K562 (cell line): Measurements from ENCODE around the gene RGMB. TPM values are rescaled to one million over a fixed set of nuclear protein-coding genes. Genes with fewer than 3 reads are reported as not detected.

Experiments used
- ATAC-seq: fragments of 200-7000 bp; cut with Tn5 transposase; 3 replicates; pipeline ENCODE4 v1.9.1; 2020; ENCODE audit warnings: moderate library complexity
- BruUV-seq: library from RNA; stranded (reverse); fragments of 400-500 nt; replicated peaks from 2 replicates; lab custom pipeline; 2021; lab: Mats Ljungman, UMichigan
- CTCF ChIA-PET: fragments of 300-600 bp; formaldehyde crosslinking; extraction: SDS; loops from one replicate; lab custom pipeline; 2021; ENCODE audit warnings: low intra/inter-chr PET ratio; lab: Yijun Ruan, JAX
- POLR2A ChIA-PET: fragments of 300-600, 350-650 bp; sonication (Branson Sonifier 250); formaldehyde crosslinking; extraction: SDS; loops from one replicate; lab custom pipeline; 2021; ENCODE audit warnings: antibody characterized with exemption, inconsistent platforms; lab: Yijun Ruan, JAX
- DNase-seq, 4 experiments: peaks; one replicate each; pipeline versions ENCODE4 v3.0.0 to v3.0.0-alpha.2; 2011 to 2018; ENCODE audit warnings: low spot score in 3 of 4, mixed read lengths in 3 of 4; ENCODE audit errors: extremely low read depth in 1 of 4
- FAIRE-seq: peaks from 2 replicates; lab custom pipeline; 2011; peaks lifted over from hg19 to GRCh38; lab: Jason Lieb, UNC
- H2AFZ ChIP-seq: 2 replicates; pipeline ENCODE4 v1.6.0; 2011; ENCODE audit warnings: low read depth, low read length, control low read depth, inconsistent platforms
- H3K27ac ChIP-seq: fragments of 200-600 bp; 3 replicates; pipeline ENCODE4 v1.8.0; 2011; ENCODE audit warnings: low read depth, mild to moderate bottlenecking, control low read depth, inconsistent platforms, low read length, moderate library complexity, mixed read lengths; ENCODE audit errors: extremely low read depth
- H3K27me3 ChIP-seq, 2 experiments: fragments of 300-600 bp in 1 of 2; 2 replicates in 1 of 2; 3 replicates in 1 of 2; pipeline versions ENCODE4 v1.6.0 to v1.8.0; 2011; ENCODE audit warnings: inconsistent platforms in 2 of 2, low read length in 2 of 2, mild to moderate bottlenecking in 1 of 2, mixed read lengths in 1 of 2, moderate library complexity in 1 of 2; ENCODE audit not compliant: control insufficient read depth in 2 of 2, insufficient read depth in 2 of 2
- H3K36me3 ChIP-seq: fragments of 300-600 bp; 3 replicates; pipeline ENCODE4 v1.8.0; 2011; ENCODE audit warnings: mild to moderate bottlenecking, low read length, inconsistent platforms; ENCODE audit not compliant: control insufficient read depth, insufficient read depth
- H3K4me1 ChIP-seq, 2 experiments: fragments of 200-600 bp in 1 of 2; replicated peaks in 1 of 2; 2 replicates in 1 of 2; 3 replicates in 1 of 2; pipeline versions ENCODE4 v1.5.1 to v1.8.0; 2011; ENCODE audit warnings: inconsistent platforms in 2 of 2, low read length in 2 of 2, mild to moderate bottlenecking in 1 of 2, mixed read lengths in 1 of 2, moderate library complexity in 1 of 2; ENCODE audit not compliant: control insufficient read depth in 2 of 2, insufficient read depth in 2 of 2
- H3K4me2 ChIP-seq: 2 replicates; pipeline ENCODE4 v1.6.1; 2011; ENCODE audit warnings: low read length, control low read depth, inconsistent platforms, mixed read lengths; ENCODE audit not compliant: insufficient read depth
- H3K4me3 ChIP-seq: fragments of 200-600 bp; sonication (generic), shearing (Covaris generic); 2 replicates; pipeline ENCODE4 v1.5.1; 2016; ENCODE audit warnings: control low read depth, inconsistent platforms
- H3K79me2 ChIP-seq: fragments of 200-600 bp; 3 replicates; pipeline ENCODE4 v1.8.0; 2011; ENCODE audit warnings: low read length, inconsistent platforms; ENCODE audit not compliant: control insufficient read depth, insufficient read depth
- H3K9ac ChIP-seq, 2 experiments: 2 replicates each; pipeline versions ENCODE4 v1.6.0 to v1.6.1; 2011; ENCODE audit warnings: low read depth in 2 of 2, low read length in 2 of 2, control low read depth in 1 of 2, inconsistent platforms in 1 of 2, mild to moderate bottlenecking in 1 of 2, mixed read lengths in 1 of 2; ENCODE audit not compliant: insufficient read depth in 1 of 2
- H3K9me1 ChIP-seq: one replicate; pipeline ENCODE4 v1.6.0; 2011; ENCODE audit warnings: inconsistent platforms, mild to moderate bottlenecking, low read length, moderate library complexity; ENCODE audit not compliant: control insufficient read depth, insufficient read depth
- H3K9me3 ChIP-seq: replicated peaks from 2 replicates; pipeline ENCODE4 v1.5.1; 2011; ENCODE audit warnings: low read depth, low read length, inconsistent platforms; ENCODE audit not compliant: control insufficient read depth, insufficient read depth
- H4K20me1 ChIP-seq: replicated peaks from 2 replicates; pipeline ENCODE4 v1.6.1; 2011; ENCODE audit warnings: low read length, inconsistent platforms, mixed read lengths; ENCODE audit not compliant: control insufficient read depth, insufficient read depth
- CTBP1 ChIP-seq: fragments of 450-650 bp; IDR thresholded peaks from 2 replicates; pipeline ENCODE4 v1.6.1; 2016; ENCODE audit warnings: borderline replicate concordance
- DACH1 ChIP-seq: fragments of 450-650 bp; IDR thresholded peaks from 2 replicates; pipeline ENCODE4 v1.6.1; 2018; ENCODE audit not compliant: partially characterized antibody
- FOXK1 ChIP-seq: sonication (generic); formaldehyde crosslinking; IDR thresholded peaks from 2 replicates; pipeline ENCODE4 v1.8.0; 2022; ENCODE audit warnings: missing genetic modification reagents, mild to moderate bottlenecking, borderline replicate concordance
- JUND ChIP-seq, 2 experiments: IDR thresholded peaks; 2 replicates in 1 of 2; 3 replicates in 1 of 2; pipeline ENCODE4 v1.6.1; 2011; ENCODE audit warnings: borderline replicate concordance in 2 of 2, low read depth in 2 of 2, low read length in 2 of 2, improper control_type of control experiment in 1 of 2, missing biosample characterization in 1 of 2, missing genetic modification characterization in 1 of 2, missing genetic modification reagents in 1 of 2
- L3MBTL2 ChIP-seq: fragments of 450-650 bp; IDR thresholded peaks from 2 replicates; pipeline ENCODE4 v1.6.1; 2016; ENCODE audit warnings: mild to moderate bottlenecking, moderate library complexity
- MIER1 ChIP-seq: fragments of 450-650 bp; IDR thresholded peaks from 2 replicates; pipeline ENCODE4 v1.6.1; 2016; ENCODE audit warnings: antibody characterized with exemption, mild to moderate bottlenecking, low read depth
- NCOA6 ChIP-seq: fragments of 450-650 bp; IDR thresholded peaks from 2 replicates; pipeline ENCODE4 v1.6.1; 2017; ENCODE audit warnings: mild to moderate bottlenecking
- NR2C2 ChIP-seq, 2 experiments: fragments of 200-800 bp in 1 of 2; sonication (Bioruptor generic) in 1 of 2; sonication (generic) in 1 of 2; formaldehyde crosslinking in 1 of 2; IDR thresholded peaks; 2 replicates each; pipeline versions ENCODE4 v1.6.1 to v1.8.0; 2016 to 2022; ENCODE audit warnings: mild to moderate bottlenecking in 1 of 2, missing compliant biosample characterization in 1 of 2, missing genetic modification characterization in 1 of 2, missing genetic modification reagents in 1 of 2
- PTBP1 ChIP-seq: fragments of 200-400 bp; formaldehyde crosslinking; IDR thresholded peaks from 2 replicates; pipeline ENCODE4 v1.6.1; 2017; ENCODE audit warnings: low read depth, low read length
- RFX5 ChIP-seq: IDR thresholded peaks from 2 replicates; pipeline ENCODE4 v1.6.1; 2011; ENCODE audit warnings: low read depth, mild to moderate bottlenecking, improper control_type of control experiment, low read length
- ZKSCAN8 ChIP-seq: fragments of 200-800 bp; sonication (Bioruptor generic); IDR thresholded peaks from 2 replicates; pipeline ENCODE4 v1.6.1; 2016; ENCODE audit warnings: missing genetic modification characterization, missing compliant biosample characterization
- ZNF184 ChIP-seq: sonication (generic); formaldehyde crosslinking; IDR thresholded peaks from 2 replicates; pipeline ENCODE4 v1.5.0; 2020; ENCODE audit warnings: missing genetic modification reagents
- ZNF57 ChIP-seq: fragments of 450-650 bp; formaldehyde crosslinking; IDR thresholded peaks from 2 replicates; pipeline ENCODE4 v1.4.0; 2020; ENCODE audit warnings: mild to moderate bottlenecking, moderate library complexity
- WGBS: fragments of 100-300 bp; shearing (Covaris generic); methylation state at CpG from one replicate; pipeline ENCODE4 v1.1.6; 2016; ENCODE audit warnings: low coverage, mixed read lengths; ENCODE audit not compliant: insufficient coverage; ENCODE audit errors: missing lambda C conversion rate; 5-methylcytosine and 5-hydroxymethylcytosine counted together
- in situ Hi-C: fragments of 300-500 bp; cut with MboI; formaldehyde crosslinking; loops from 4 replicates; pipeline ENCODE4 v1.15.0; 2018; ENCODE audit warnings: inconsistent platforms, mixed read lengths
- intact Hi-C: fragments of 100-400 bp; cut with micrococcal nuclease; formaldehyde crosslinking; loops from 2 replicates; pipeline ENCODE4 v1.14.2; 2022
- polyA plus RNA-seq, 8 experiments: library from polyadenylated mRNA; depleted of rRNA in 4 of 8; stranded (reverse) in 5 of 8; unstranded in 3 of 8; fragments of >200 nt; fragmentation: Nextera tagmentation in 2 of 8; fragmentation: Illumina TruSeq in 1 of 8; extraction: Ambion mirVana in 2 of 8; extraction: Trizol in 1 of 8; gene quantifications; 2 replicates each; pipeline versions ENCODE4 v1.2.1 to v1.2.3, GENCODE V29; 2011 to 2014; ENCODE audit warnings: inconsistent platforms in 1 of 8, missing spikeins in 1 of 8
- total RNA-seq, 7 experiments: library from RNA; depleted of rRNA in 6 of 7; stranded (reverse); fragments of >200 nt in 6 of 7; fragmentation: Illumina TruSeq in 2 of 7; extraction: Trizol in 2 of 7; gene quantifications; 2 replicates each; pipeline versions ENCODE4 v1.2.1 to v1.2.3, GENCODE V29; 2011 to 2021; ENCODE audit warnings: low replicate concordance in 1 of 7
- TF ChIP-seq, protein P1 (sequence below): fragments of 450-650 bp; IDR thresholded peaks from 2 replicates; pipeline ENCODE4 v1.6.1; 2017; ENCODE audit warnings: antibody characterized with exemption, mild to moderate bottlenecking

The RGMB gene
- total and polyA plus RNA-seq, 9 of the 15 experiments (the other 6 are each of a cell fraction or from before 2014, with no cell fraction given) = 0.03 to 0.38 TPM; not detected in 7

DNA sequence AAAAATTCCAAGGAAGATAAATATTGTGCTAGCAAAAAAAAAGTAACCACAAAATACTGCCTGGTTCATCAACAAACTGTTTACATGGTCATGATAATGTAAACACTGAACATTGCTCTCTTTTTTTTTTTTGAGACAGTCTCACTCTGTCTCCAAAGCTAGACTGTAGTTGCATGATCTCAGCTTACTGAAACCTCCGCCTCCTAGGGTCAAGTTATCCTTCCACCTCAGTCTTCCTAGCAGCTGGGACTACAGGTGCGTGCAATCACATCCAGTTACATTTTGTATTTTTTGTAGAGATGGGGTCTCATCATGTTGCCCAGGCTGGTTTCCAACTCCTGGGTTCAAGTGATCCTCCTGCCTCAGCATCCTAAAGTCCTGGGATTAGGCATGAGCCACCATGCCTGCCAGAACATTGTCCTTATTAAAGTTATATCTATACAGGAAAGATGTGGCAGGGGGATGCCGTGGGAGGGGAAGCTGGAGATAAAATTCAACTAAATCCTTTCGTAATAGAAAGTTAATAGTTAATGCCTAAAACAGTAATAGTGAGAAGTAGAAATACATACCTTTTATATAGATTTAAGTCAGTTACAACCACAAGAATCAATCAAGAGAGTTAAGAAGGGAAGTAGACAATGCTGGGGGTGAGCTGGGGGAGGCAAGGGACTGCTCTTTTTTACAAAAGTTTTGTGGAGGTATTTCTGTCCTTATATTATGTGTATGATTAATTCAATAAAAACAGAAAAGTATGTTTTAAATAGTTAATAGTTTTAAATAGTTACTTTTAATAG, 52.3 kb downstream of the RGMB start:
- no peaks in the 10 kb centered on the region for H3K9me1 ChIP-seq
- H3K4me1 ChIP-seq = no peaks in the 10 kb centered on the region
- WGBS = 0% methylated on average over 4 of the region's 4 CpGs
- H4K20me1 ChIP-seq = no peaks in the 10 kb centered on the region
- no peaks in the 10 kb centered on the region for H3K36me3 ChIP-seq
- no peak overlapping the region for H3K27ac ChIP-seq
- no peak for FAIRE-seq
- intact Hi-C loops (loop anchor here (5.0 kb wide), 1 partner anchor 237 kb away; no protein-coding TSS in a partner anchor), in situ Hi-C loops (no loop called here)
- H3K4me2 ChIP-seq = no peak overlapping the region
- no peaks in the 10 kb centered on the region for H3K27me3 ChIP-seq
- H3K9me3 ChIP-seq = no peaks in the 10 kb centered on the region
- H3K9ac ChIP-seq = no peak overlapping the region
- no peak for TF ChIP-seq NR2C2 (CRISPR knock-in tag; IDR thresholded peaks at IDR 0.05)
- TF ChIP-seq NR2C2 (tag; IDR thresholded peaks at IDR 0.05) = no peak
- TF ChIP-seq DACH1 = no peak
- no peak for TF ChIP-seq ZNF57
- no peak for TF ChIP-seq ZKSCAN8 (CRISPR knock-in tag)
- TF ChIP-seq CTBP1 = no peak
- no peak for TF ChIP-seq PTBP1
- TF ChIP-seq JUND (IDR thresholded peaks at IDR 0.05; ENCODE audit: borderline replicate concordance, low read depth, low read length) = no peak
- TF ChIP-seq JUND (tag; IDR thresholded peaks at IDR 0.05; ENCODE audit: borderline replicate concordance, low read depth, low read length) = no peak
- TF ChIP-seq RFX5 = no peak
- no peak for TF ChIP-seq ZNF184 (CRISPR knock-in tag)
- no peak for TF ChIP-seq NCOA6
- TF ChIP-seq L3MBTL2 = no peak
- TF ChIP-seq, protein P1, sequence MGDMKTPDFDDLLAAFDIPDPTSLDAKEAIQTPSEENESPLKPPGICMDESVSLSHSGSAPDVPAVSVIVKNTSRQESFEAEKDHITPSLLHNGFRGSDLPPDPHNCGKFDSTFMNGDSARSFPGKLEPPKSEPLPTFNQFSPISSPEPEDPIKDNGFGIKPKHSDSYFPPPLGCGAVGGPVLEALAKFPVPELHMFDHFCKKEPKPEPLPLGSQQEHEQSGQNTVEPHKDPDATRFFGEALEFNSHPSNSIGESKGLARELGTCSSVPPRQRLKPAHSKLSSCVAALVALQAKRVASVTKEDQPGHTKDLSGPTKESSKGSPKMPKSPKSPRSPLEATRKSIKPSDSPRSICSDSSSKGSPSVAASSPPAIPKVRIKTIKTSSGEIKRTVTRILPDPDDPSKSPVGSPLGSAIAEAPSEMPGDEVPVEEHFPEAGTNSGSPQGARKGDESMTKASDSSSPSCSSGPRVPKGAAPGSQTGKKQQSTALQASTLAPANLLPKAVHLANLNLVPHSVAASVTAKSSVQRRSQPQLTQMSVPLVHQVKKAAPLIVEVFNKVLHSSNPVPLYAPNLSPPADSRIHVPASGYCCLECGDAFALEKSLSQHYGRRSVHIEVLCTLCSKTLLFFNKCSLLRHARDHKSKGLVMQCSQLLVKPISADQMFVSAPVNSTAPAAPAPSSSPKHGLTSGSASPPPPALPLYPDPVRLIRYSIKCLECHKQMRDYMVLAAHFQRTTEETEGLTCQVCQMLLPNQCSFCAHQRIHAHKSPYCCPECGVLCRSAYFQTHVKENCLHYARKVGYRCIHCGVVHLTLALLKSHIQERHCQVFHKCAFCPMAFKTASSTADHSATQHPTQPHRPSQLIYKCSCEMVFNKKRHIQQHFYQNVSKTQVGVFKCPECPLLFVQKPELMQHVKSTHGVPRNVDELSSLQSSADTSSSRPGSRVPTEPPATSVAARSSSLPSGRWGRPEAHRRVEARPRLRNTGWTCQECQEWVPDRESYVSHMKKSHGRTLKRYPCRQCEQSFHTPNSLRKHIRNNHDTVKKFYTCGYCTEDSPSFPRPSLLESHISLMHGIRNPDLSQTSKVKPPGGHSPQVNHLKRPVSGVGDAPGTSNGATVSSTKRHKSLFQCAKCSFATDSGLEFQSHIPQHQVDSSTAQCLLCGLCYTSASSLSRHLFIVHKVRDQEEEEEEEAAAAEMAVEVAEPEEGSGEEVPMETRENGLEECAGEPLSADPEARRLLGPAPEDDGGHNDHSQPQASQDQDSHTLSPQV = no peak
- TF ChIP-seq MIER1 = no peak
- TF ChIP-seq FOXK1 (CRISPR knock-in tag) = no peak
- BruUV-seq = no TSS peak
- no peak for ATAC-seq
- DNase-seq = no peak
- ChIA-PET CTCF (interaction anchor here (1.0 kb wide), 1 partner anchor 1594 kb away, joined by 3 read pairs; no protein-coding TSS in a partner anchor), POLR2A (no interaction called here)
- H3K79me2 ChIP-seq = no peaks in the 10 kb centered on the region
- no peak overlapping the region for H3K4me3 ChIP-seq
- H2AFZ ChIP-seq = no peak overlapping the region
